Activated T-cell treated with anti-CD3 and anti-CD28 coated beads, Interleukin-2, amount 50 U/mL, for 48 hours (primary cell): Measurements from ENCODE around the gene FAM89A.
"Not testable (repeated sequence)": the region's sequence is repeated elsewhere in the genome, so short reads cannot be mapped to it uniquely, and the experiment has no call there.

ENCODE experiments used
- DNase-seq, 2 experiments: peaks; one replicate each; pipeline ENCODE4 v3.0.0-alpha.2; 2020

The FAM89A gene

DNA sequence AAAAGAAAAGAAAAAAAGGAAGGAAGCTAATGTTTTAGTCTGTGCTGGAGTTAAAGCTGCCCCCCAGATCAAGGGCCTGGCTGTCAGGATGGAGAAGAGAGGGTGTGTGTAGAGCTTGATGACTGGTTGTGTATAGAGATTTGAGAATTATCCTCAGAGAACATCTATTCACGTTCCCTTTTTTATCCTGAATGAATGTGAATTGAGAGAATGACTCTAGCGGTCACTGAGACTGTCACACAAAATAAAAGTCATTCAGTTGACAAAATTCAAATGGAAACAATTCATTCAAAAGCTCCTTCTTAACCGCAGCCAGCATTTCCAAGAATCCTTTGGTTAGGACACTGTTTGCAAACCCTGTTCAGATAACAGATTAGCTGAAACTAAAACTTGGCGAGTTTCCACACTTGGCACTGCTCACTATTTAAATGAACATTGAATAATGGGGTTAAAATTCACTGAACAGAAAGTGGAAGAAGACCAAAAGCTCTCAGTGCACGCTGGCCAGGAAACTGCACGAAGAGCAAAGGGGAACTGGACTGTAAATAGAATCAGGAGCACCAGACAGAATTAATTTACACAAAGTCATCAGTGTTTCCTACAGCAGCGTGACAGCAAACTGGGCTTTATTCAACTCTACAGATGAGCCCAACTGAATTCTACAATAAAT, 13.6 kb upstream of the FAM89A start:
- DNase-seq = peak; percentile 19 to 23

DNA sequence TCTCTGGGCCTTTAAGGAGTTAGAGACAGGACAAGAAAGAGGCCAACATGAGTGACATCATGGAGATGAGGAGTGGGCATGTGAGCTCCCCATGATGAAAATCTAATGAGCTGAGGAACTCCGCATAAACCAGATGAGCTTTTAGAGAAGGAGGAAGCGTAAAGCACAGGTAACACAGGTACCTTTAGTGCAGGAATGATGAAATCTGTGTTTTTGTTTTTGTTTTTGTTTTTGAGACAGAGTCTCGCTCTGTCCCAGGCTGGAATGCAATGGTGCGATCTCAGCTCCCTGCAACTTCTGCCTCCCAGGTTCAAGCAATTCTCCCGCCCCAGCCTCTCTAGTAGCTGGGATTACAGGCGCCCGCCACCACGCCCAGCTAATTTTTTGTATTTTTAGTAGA, 12.7 kb upstream of the FAM89A start:
- no peak for DNase-seq

DNA sequence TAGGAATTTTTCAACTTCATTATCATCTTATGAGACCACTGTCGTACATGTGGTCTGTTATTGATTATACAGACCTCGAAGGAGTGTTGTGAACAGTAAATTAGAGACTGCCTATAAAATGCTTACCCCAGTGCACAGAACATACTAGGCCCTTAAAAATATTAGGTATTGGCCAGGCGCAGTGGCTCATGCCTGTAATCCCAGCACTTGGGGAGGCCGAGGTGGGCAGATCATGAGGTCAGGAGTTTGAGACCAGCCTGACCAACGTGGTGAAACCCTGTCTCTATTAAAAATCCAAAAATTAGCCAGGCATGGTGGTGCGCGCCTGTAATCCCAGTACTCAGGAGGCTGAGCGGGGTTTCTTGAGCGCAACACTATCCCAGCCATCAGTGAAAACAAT, 10.9 kb upstream of the FAM89A start:
- not testable (repeated sequence) for DNase-seq

GRCh38 chr1:231050395-231050794, 10.3 kb upstream of the FAM89A start:
- DNase-seq = no peak

DNA sequence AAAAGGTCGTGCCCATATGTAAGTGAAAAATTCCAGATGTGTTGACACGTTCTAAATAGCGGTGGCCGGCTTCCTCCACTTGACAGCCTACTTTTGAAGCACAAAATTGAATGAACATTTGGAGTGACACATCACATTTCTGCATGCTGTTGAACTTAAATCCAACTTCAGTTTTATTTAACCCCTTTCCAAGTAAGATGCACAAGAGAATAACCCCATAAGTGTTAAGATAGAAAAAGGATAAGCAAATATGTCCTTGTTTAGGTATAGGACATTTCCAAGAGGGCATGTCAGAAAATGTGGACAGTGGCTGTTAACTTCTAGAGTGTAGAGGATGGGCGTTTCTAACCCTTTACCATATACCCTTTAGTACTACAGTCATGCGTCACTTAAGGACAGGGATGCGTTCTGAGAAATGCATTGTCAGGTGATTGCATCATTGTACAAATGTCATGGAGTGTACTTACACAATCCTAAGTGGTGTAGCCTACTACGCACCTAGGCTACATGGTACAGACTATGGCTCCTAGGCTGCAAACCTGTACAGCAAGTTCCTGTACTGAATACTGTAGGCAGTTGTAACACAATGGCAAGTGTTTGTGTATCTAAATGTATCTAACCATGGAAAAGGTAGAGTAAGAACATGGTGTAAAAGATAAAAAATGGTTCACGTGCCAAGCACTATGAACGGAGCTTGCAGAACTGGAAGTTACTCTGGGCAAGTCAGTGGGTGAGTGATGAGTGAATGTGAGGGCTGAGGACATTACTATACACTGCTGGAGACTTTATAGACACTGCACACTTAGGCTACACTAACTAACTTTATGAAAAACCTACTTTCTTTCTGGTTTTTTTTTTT, 9.3 kb upstream of the FAM89A start:
- DNase-seq = no peak

DNA sequence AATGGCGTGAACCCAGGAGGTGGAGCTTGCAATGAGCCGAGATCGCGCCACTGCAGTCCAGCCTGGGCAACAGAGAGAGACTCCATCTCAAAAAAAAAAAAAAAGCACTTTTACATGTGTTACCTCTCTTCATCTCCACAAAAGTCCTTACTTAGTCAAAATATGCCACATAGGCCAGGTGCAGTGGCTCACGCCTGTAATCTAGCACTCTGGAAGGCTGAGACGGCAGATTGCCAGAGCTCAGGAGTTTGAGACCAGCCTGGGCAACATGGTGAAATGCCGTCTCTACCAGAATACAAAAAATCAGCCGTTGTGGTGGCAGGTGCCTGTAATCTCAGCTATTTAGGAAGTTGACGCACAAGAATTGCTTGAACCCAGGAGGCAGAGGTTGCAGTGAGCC, 8.4 kb upstream of the FAM89A start:
- DNase-seq = not testable (repeated sequence)

GRCh38 chr1:231047529-231047928, 7.5 kb upstream of the FAM89A start:
- DNase-seq = not testable (repeated sequence)

DNA sequence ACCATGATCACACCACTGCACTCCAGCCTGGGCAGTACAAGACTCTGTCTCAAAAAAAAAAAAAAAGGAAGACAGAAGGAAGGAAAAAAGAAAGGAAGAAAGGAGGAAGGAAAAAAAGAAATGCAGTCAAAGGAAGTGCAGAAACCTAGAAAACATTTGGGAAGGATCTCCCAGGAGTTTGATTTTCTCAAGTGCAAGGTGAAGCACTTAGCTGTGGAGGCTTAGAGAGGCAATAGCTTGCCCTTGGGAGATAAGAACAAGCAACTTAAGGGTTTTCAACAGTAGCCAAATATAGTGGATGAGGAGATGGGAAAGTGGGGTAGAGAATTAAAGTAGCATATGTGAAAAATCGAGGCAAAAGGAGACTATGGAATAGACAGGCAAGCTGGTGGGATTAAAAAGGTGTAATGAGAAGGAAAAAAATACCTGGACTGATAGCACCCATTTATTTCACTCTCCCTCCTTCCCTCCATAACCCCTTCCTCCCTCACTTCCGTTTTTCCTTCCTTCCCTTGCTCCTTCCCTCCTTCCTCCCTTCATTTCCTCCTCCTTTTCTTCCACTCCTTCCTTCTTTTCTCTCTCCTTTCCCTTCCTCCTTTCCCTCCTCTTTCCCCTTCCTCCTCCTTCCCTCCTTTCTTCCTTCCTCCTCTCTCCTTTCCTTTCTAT, 6.8 kb upstream of the FAM89A start:
- no peak for DNase-seq

GRCh38 chr1:231045921-231046729, 6.1 kb upstream of the FAM89A start:
- not testable (repeated sequence) for DNase-seq

DNA sequence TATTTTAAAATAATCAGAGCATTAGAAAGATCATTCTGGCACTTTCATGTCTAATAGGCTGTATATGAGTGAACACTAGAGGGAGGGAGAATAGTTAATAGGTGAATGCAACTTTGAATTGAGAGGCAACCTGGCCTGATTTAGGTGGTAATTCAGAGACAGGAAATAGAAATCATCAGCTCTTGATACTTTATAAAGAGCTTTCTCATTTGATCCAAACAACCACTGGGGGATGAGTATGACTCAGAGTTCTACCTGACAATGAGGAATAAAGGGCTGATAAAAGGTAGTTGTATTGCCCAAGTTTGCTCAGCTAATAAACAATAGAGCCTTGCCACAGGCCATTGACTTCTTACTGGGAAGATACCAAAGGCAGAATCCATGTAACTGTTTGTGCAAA, 5.2 kb upstream of the FAM89A start:
- DNase-seq = no peak

- DNase-seq = no peak
Observed at GRCh38 chr1:231044588-231044987, 4.5 kb upstream of the FAM89A start.

DNA sequence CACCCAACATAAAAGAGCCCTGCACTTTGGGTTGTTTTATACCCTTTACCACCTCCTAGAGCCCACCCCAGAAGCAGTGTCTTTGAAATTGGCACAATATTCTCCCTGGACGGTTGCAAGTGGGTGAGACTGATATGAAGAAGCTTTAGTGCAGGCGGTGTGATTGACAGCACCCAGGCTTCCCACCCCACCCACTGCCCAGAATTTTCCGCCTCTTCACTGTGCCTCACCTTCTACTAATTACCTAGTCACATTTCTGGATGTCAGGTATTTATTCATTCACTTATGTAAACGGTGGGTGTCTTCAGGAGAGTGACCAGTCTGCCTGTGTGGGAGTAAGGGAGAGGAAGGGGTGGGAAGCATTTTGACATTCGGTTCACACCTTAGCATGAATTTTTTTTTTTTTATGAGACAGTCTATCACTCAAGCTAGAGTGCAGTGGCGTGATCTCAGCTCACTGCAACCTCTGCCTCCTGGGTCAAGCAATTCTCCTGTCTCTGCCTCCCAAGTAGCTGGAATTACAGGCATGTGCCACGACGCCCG, 1.7 kb upstream of the FAM89A start:
- no peak for DNase-seq

- DNase-seq = no peak
Observed at GRCh38 chr1:231040800-231041718, 1.0 kb upstream of the FAM89A start.

DNA sequence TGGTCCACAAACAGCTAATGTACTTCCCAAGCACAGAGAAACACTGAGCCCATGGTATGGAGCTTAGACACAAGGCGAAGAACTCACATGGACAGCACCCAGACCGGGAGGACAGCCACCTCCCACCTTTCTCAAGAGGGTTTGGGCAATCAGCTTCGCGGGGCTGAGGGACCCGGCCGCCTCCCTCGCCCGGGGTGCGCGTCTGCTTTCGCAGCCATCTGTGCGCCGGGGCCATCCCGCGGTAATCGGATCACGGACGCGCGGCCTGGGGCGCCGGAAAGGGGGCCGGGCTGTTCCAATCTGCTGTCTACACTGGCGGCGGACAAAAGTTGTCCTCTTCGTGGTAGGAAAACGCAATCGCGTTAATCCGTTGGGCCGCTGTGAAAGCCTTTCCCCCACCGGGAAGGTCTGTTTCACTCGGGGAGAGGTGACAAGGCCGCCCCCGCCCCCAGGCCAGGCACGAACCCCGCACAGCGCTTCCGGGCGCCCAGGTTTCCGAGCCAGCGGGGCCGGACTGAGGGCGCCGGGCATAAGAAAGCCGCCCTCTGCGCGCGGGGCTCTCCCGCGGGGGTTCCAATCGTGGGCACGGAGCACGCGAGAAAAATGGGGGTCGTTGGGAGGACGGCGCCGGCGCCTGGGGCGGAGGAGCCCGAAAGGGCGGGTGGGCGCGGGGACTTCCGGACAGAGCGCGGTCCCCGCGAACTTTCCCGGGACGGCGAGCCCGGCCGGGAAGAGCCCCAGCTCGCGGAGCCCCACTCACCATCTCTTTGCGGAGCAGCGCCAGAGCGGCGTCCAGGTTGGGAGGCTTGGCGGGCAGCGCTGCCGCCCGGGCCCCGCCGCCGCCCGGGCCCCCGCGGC, 664 bp downstream of the FAM89A start:
- DNase-seq = peak; percentile 60 to 69

DNA sequence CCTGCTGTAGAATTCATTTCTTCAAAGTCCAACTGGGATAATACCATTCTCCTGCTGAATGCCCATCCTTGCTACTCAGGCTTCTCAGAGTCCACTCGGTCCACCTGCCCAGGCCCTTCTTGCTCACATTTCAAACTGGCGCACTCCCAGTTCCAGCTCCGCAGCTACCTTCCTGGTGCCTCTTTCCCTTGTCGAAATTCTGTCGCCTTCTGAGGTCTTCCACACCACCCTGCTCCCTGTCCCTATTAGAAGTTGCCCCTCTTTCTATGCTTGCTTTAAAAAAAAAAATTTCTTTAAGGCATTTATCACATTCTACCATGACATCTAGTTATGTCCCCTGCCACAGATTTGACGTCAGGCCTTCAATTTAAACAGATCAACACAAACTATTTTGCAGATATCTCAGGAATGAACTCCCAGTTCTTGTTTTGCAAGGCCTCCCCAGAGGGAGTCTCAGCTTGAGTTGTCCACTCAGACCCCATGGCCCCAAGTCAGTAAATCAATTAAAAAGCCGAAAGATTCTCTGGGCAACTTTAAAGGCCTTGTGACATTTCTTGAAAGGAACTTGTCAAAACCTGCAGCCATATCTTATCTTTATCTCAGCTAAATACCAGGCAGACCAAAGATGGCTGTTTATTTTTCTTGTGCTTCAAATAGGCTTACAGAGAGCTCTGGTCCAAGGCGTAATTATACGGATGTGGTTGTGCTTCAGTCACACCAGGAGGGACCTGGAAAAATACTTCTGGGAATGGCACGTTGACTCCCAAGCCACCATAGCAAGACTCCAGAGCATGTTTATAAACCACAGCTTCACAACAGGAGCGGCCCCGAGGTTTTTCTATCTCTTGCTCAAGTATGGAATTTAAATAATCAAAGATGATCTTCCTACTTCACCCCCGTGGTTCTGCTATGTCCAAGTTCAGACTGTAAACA, 2.2 kb downstream of the FAM89A start:
- no peak for DNase-seq

GRCh38 chr1:231036416-231036815, 3.6 kb downstream of the FAM89A start:
- no peak for DNase-seq

GRCh38 chr1:231035799-231036198, 4.3 kb downstream of the FAM89A start:
- no peak for DNase-seq

DNA sequence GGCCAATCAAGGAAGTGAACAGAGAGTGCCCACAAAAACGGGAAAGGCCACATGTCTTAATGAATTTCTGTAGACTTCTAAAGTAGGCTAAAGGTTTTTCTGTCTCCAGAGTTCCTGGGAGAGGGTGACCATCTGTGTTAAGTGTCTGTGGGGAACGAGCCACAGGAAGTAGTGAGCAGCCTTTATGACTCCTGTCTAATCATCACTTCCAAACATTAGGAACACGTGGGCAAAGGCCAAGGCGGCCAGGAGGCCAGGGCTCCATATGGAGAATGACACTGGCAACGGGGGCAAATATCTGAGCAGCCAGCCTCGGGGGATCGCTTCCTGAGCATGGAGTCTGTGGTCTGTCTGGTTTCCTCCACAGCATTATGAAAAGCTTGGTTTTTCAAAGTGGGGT, 7.1 kb downstream of the FAM89A start:
- no peak for DNase-seq

DNA sequence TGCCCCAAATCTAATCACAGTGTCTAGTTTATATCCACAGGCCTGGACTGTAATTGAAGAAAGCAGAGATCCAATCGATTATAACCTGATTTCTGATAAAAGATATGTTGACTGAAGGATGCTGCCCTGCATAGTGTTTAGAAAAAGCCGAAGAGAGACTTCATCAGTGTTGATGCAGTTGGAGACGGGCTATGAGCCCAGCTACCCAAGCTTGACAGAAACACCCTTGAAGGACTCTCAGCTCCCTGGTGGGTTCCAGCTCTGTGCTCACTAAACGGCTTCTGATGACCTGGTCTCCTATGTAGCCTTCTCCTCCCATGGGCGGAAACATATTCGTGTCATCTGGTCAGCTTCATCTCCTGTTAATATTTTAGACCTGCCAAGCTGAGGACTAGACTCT, 10.2 kb downstream of the FAM89A start:
- no peak for DNase-seq
